Heart left ventricle (tissue), 13 donors: ENCODE data around the gene DMTF1.

ENCODE experiments used
- POLR2A ChIP-seq, 2 donors: fragments of 450-650 bp; IDR thresholded peaks; one replicate each; pipeline ENCODE4 v1.6.1; 2017; ENCODE audit warnings: antibody characterized with exemption in 2 of 2, mild to moderate bottlenecking in 2 of 2, moderate library complexity in 2 of 2
- TF ChIP-seq, protein P1 (sequence below), 12 donors: fragments of 200-600 bp; sonication (generic) in 4 of 12; IDR thresholded peaks; one replicate each; pipeline versions ENCODE4 v1.5.0 to v1.8.0; 2018 to 2022; ENCODE audit warnings: antibody characterized with exemption in 12 of 12, mild to moderate bottlenecking in 5 of 12
- donor health status: ischemic (EF 13 %, LVEDD 7.1; RV severe dilation, severe dysfunction).
- donor health status: DM: no; HTN: yes; CAD: no.
- donor health status: DM: no; HTN: no; CAD: no.
- donor health status: ischemic (EF 25% LVEDD 6.9; RV normal size, moderate dysfunction).
- donor health status: ischemic (EF 25% LVEDD 5.7; RV mildly dilated, moderate dysfunction).
- donor health status: ischemic (EF 35%, LVEDD 5.7; RV mildly dilated, moderate dysfunction).
- donor health status: nonischemic (EF 11% LVEDD 7.7; RV severe dilation, severe dysfunction).
- donor health status: DM: yes; HTN: yes; CAD: no.
- donor health status: PGD.
- donor health status: ischemic (EF 29% LVEDD 5.4; RV normal size, mild dysfunction).
- donor health status: nonischemic (EF 23%, LVEDD 6.1; RV moderate dilation, normal function).

DNA sequence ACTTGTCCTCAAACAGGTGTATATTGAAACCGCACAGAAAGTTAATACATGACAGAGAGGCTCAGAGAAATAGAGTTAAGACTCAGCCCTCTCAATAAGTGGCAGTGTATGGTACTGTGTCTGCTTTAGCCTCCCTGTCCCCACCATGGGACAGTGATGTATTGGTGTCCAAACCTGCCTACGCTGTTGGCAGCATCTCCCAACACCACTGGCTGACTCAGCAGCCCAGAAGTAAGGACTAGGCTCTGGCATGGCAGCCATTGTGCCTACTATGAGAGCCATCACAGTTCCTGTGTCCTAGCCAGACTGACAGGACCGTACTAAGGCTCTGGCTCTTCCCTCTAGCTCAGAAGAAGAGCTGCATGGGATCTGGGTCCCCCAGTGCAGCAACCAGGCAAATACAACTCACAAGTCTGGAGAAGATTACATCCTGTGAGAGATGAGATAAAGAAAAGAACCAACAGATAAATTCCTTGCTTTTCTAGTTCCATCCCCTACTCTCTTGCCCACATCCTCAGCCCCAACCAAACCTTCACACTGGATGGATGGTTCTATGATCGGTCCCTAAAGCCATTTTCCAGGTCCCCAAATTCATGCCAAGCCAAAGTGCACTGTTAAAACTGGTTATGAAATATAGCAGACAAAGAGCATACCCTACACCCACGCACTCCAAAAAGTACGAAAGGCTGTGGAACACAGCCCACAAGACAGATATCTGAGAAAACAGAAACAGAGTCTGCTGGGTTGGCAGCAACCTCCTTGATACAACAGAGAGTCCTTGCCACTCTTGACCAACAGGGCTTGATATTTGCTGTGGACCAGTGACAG, 44.1 kb upstream of the DMTF1 start:
- TF ChIP-seq, protein P1, sequence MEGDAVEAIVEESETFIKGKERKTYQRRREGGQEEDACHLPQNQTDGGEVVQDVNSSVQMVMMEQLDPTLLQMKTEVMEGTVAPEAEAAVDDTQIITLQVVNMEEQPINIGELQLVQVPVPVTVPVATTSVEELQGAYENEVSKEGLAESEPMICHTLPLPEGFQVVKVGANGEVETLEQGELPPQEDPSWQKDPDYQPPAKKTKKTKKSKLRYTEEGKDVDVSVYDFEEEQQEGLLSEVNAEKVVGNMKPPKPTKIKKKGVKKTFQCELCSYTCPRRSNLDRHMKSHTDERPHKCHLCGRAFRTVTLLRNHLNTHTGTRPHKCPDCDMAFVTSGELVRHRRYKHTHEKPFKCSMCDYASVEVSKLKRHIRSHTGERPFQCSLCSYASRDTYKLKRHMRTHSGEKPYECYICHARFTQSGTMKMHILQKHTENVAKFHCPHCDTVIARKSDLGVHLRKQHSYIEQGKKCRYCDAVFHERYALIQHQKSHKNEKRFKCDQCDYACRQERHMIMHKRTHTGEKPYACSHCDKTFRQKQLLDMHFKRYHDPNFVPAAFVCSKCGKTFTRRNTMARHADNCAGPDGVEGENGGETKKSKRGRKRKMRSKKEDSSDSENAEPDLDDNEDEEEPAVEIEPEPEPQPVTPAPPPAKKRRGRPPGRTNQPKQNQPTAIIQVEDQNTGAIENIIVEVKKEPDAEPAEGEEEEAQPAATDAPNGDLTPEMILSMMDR (IDR thresholded peaks at IDR 0.05): no peak
- TF ChIP-seq POLR2A (IDR thresholded peaks at IDR 0.05): no peak
